GM19463 (cell line): ENCODE data around the gene SLC29A2.
A peak's percentile ranks its signal among the peaks of the same experiment; 100 is the strongest.

Experiments used
- ATAC-seq: cut with Tn5 transposase; IDR thresholded peaks from one replicate; pipeline ENCODE4 v1.9.1; 2021; ENCODE audit warnings: mild to moderate bottlenecking, moderate library complexity; ENCODE audit not compliant: unreplicated experiment

The SLC29A2 gene

GRCh38 chr11:66371627-66372415 lies at the start of gene SLC29A2:
TSS of gene SLC29A2 (minus strand) at chr11:66371760. CDS start at chr11:66371591, 169 bp downstream.
- peak; percentile 66 for ATAC-seq

DNA sequence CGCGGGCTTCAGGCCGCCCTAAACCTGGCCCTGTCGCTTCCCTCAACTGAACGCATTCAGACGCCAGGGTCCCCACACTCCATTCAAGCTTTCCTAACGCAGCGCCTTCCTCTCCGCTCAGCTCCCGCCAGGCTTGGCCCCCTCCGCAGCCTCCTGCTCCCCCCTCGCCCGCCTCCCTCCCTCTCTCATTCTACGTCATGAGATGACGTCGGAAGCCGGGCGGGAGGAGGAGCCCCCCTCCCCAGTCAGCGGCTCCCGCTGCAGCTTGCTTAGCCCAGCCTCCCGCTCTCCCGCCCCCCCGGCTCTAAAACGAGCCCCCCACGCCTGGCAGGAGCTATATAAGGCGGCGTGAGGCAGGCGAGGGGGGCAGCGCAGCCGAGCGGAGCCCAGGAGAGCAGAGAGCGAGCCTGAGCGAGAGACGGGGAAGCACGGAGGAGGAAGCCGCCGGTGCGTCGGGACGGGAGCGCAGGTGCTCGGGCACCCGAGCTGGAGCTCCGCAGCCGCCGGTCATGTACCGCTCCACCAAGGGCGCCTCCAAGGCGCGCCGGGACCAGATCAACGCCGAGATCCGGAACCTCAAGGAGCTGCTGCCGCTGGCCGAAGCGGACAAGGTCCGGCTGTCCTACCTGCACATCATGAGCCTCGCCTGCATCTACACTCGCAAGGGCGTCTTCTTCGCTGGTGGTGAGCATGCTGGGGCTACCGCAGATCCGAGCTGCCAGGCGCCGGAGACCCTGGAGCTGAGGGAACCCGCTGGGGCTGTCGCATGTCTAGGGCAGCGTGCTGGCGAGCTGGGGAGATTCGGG lies 49.3 kb upstream of the SLC29A2 start, which contains the start of gene NPAS4:
NPAS4 (plus strand) TSS at position 365 of the 806 bp plus-strand sequence; CDS start at position 510, 145 bp downstream.
- ATAC-seq: no peak

DNA sequence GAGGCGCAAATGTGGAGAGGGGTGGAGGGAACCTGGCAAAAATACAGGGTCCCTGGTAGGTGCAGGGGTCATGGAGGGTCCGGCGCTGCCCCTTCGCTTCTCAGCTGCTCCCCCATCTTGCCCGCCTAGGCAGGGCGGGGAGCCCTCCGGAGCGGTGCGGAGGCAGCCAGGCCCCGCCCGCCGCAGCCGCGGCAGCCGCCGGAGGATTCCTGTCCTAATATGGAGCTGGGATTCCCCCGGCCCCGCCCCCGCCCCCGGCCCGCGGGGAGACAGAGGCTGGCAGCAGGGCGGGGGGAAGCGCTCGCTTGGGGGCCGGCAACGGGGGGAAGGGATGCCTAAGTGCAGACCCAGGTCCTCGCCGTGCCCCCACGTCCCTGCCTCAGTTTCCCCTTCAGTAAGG lies 48.3 kb upstream of the SLC29A2 start:
- ATAC-seq: no peak

- ATAC-seq: no peak
These were observed 47.4 kb upstream of the SLC29A2 start for GRCh38 chr11:66418986-66419308.

DNA sequence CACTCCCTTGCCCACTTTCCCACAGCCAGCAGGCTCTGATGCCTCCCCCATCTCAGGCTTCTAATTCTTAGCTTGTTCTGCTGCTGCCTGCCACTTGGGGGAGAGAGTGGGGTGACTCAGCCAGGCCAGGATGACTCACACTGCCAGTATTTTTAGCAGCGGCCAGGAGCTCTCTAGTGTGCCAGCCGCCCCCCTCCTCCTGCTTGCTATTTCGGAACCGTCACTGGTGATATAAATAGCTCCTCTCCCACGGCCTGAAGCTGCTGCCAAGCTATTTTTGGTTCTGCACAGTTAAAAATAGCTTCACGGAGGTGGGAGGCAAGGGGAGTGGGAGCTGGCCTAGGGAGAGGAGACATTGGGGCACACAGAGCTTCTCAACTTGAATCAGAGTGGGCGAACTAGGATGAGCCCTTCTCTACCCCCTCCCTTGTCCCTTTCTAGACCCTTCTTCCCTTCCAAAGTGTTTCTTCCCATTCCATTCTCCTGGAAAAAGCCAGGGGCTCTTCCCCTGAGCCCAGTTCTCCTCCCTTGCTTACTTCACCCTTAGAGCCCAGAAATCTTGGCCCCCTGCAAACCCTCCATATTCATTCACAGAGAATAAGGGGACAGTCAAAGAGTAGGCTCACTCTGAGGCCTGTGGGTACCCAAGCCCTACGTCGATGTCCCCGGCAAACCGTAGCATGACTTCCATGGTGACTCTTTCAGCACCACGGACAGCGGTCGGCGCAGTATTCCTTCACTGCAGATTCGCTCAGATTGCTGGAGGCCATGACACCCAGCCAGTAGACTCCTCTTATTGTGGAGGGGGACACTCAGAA lies 46.8 kb upstream of the SLC29A2 start:
- no peak for ATAC-seq

- no peak for ATAC-seq
These were observed 45.4 kb upstream of the SLC29A2 start for GRCh38 chr11:66417000-66417399.

- ATAC-seq: no peak
These were observed 43.9 kb upstream of the SLC29A2 start for GRCh38 chr11:66415423-66415822.

- no peak for ATAC-seq
These were observed 42.8 kb upstream of the SLC29A2 start for GRCh38 chr11:66414120-66414934.

DNA sequence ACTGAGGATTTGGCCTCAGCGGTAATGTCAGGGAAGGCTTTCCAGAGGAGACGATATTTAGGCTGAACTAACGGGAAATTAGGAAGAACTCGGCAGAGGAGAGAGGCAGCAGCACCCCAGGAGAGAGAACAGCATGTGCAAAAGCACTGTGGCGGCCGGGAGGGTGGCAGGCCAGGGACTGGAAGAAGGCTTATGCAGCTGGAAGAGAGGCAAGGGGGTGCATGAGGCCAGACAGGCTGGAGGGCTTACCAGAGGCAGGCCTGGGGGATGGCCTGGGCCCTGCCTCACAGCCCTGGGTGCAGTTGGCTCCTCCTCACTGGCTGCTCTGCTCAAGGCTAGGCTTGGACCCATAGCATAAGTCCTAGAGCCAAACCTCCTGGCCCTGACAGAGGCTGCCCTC lies 41.6 kb upstream of the SLC29A2 start:
- ATAC-seq: no peak

DNA sequence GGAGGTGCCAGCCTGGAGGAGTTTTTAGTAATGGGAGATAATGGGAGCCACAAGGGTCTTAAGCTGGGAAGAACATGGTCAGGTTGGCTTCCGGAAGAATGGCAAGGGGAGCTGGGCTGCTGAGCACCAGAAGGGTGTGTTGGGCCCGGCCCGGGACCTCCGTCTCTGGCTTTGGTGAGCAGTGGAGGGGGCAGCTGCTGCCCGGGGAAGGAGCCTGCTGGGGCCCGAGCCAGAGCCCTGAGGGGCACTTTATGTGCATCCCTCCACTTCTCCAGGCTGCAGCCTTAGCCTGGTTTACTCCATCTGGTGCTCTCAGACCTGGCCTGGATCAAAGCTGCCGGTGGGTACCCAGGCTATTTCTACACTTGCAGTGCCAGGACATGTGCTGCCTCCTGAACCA lies 40.5 kb upstream of the SLC29A2 start:
- ATAC-seq: no peak

DNA sequence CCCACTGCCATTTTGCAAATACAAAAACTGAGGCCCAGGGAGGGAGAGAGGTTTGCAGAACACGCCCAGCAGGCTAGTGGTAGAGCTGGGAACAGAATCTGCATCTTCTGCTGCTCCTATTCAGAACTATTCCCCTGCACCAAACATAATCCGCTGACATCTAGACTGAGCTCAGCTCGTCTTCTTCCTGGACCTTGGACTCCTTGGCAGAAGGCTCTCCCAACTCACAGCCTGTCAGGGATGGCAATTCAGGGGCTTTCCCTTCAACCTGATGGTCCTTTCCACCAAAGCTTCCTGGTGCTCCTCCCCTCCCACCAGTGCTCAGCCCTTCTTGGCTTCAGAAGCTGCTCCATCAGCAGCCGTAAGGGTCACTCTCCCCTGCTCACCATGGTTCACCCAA lies 39.8 kb upstream of the SLC29A2 start:
- ATAC-seq: no peak

DNA sequence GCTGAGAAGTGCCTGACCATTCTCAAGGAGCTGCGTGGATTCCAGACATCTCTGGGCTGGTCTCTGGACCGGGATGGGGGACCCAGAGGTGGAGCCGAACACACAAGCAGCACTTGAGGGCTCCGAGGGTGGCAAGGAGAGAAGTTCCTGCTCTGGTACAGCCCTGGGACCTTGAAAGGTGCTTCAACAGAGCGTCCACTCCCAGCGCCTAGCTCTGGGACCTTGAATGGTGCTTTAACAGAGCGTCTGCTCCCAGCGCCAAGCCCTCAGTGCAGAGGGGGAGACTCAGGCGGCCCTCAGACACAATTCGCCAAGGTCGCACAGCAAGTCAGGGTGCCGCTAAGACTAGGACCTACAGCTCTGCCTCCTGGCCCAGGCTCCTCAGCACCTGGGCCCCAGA lies 38.6 kb upstream of the SLC29A2 start:
- no peak for ATAC-seq

DNA sequence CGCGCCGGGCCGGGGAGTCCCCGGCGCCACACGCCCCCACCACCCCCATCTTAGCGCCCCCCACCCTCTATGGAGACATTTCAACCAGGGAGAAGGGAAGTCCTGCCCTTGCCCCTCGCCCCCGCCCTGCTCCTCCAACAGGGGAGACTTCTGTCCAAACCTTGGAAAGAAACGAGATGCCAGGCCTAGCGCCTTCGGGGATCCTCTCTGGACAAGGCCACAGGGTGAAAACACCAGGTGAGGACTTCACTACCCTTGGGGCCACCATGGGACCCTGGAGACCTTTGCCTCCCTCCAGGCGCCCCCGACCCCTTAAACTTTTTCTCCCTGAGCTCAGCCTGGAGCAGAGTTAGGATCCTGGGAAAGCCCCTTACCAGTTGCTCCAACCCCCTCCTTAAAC lies 37.7 kb upstream of the SLC29A2 start:
- ATAC-seq: no peak

- ATAC-seq: no peak
These were observed 37.1 kb upstream of the SLC29A2 start for GRCh38 chr11:66408488-66409214.

GRCh38 chr11:66407651-66408050 lies 36.1 kb upstream of the SLC29A2 start:
- ATAC-seq: no peak

- no peak for ATAC-seq
These were observed 22.4 kb upstream of the SLC29A2 start for GRCh38 chr11:66393954-66394353.

DNA sequence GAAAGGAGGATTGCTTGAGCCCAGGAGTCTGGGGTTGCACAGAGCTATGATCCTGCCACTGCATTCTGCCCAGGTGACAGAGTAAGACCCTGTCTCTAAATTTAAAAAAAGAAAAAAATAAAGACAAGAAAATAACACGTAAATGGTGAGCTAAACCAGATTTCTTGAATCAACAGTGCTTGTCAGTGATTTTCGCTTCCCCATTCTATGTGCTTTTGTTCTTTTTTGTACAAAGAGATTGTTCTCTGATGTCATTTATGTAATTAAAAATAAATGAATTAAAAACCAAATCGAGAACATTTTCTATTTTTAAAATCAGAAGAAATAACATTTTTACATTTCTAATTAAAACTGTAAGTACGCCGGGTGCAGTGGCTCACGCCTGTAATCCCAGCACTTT lies 19.8 kb upstream of the SLC29A2 start:
- no peak for ATAC-seq

- no peak for ATAC-seq
These were observed 17.3 kb upstream of the SLC29A2 start for GRCh38 chr11:66388780-66389386.
